SK-N-SH (cell line): ENCODE results near the gene NFATC2IP. TPM values are rescaled to one million over a fixed set of nuclear protein-coding genes. Genes with fewer than 3 reads are reported as not detected.

Experiments used
- CTCF ChIA-PET: fragments of 300-600, 350-600 bp; formaldehyde crosslinking; extraction: SDS; loops from one replicate; lab custom pipeline; 2021; lab: Yijun Ruan, JAX
- POLR2A ChIA-PET: fragments of 350-600 bp; sonication (Branson Sonifier 250); formaldehyde crosslinking; extraction: SDS; loops from one replicate; lab custom pipeline; 2020; ENCODE audit warnings: antibody characterized with exemption, inconsistent platforms; lab: Yijun Ruan, JAX
- DNase-seq: peaks from one replicate; pipeline ENCODE4 v3.0.0; 2012
- H2AFZ ChIP-seq: fragments of 200-600 bp; sonication (generic); 2 replicates; pipeline ENCODE4 v1.8.1; 2016; ENCODE audit warnings: antibody characterized with exemption, mild to moderate bottlenecking, low read depth
- H3F3A ChIP-seq: fragments of 200-600 bp; sonication (generic); replicated peaks from 2 replicates; pipeline ENCODE3; 2016; ENCODE audit warnings: antibody characterized with exemption, mild to moderate bottlenecking; ENCODE audit not compliant: insufficient read depth
- H3K27ac ChIP-seq, 2 experiments: fragments of 200-500 bp in 1 of 2; fragments of 200-600 bp in 1 of 2; sonication (Bioruptor generic) in 1 of 2; sonication (generic), shearing (Covaris generic) in 1 of 2; 2 replicates each; pipeline versions ENCODE4 v1.5.1 to v1.6.1; 2014 to 2016; ENCODE audit warnings: low read depth in 2 of 2, inconsistent platforms in 1 of 2, low read length in 1 of 2, mild to moderate bottlenecking in 1 of 2, mixed read lengths in 1 of 2
- H3K27me3 ChIP-seq: fragments of 200-600 bp; sonication (generic), shearing (Covaris generic); 2 replicates; pipeline ENCODE4 v1.6.1; 2016; ENCODE audit warnings: mixed run types; ENCODE audit not compliant: insufficient read depth
- H3K36me3 ChIP-seq, 2 experiments: fragments of 200-500 bp in 1 of 2; fragments of 200-600 bp in 1 of 2; sonication (Bioruptor generic) in 1 of 2; sonication (generic) in 1 of 2; replicated peaks in 1 of 2; 2 replicates each; pipeline versions ENCODE3 to v1.5.1; 2014 to 2016; ENCODE audit warnings: low read length in 1 of 2, mild to moderate bottlenecking in 1 of 2; ENCODE audit not compliant: insufficient read depth in 2 of 2, control insufficient read depth in 1 of 2
- H3K4me1 ChIP-seq, 2 experiments: fragments of 200-500 bp in 1 of 2; fragments of 200-600 bp in 1 of 2; sonication (Bioruptor generic) in 1 of 2; sonication (generic), shearing (Covaris generic) in 1 of 2; 2 replicates each; pipeline versions ENCODE4 v1.5.1 to v1.6.1; 2014 to 2016; ENCODE audit warnings: low read depth in 1 of 2, low read length in 1 of 2, mixed run types in 1 of 2; ENCODE audit not compliant: insufficient read depth in 2 of 2, control insufficient read depth in 1 of 2
- H3K4me2 ChIP-seq: fragments of 200-600 bp; sonication (generic), shearing (Covaris generic); 2 replicates; pipeline ENCODE4 v1.6.1; 2017; ENCODE audit warnings: mixed run types
- H3K4me3 ChIP-seq, 2 experiments: fragments of 200-500 bp in 1 of 2; fragments of 200-600 bp in 1 of 2; sonication (Bioruptor generic) in 1 of 2; sonication (generic), shearing (Covaris generic) in 1 of 2; 2 replicates each; pipeline versions ENCODE4 v1.5.1 to v1.8.1; 2014 to 2016; ENCODE audit warnings: low read depth in 2 of 2, inconsistent platforms in 1 of 2, low read length in 1 of 2, mild to moderate bottlenecking in 1 of 2, mixed read lengths in 1 of 2, moderate library complexity in 1 of 2
- H3K79me2 ChIP-seq: fragments of 200-600 bp; sonication (generic); 2 replicates; pipeline ENCODE4 v1.8.1; 2017; ENCODE audit warnings: mild to moderate bottlenecking; ENCODE audit not compliant: insufficient read depth
- H3K9ac ChIP-seq: fragments of 200-600 bp; sonication (generic); 2 replicates; pipeline ENCODE4 v1.6.1; 2017; ENCODE audit warnings: mixed run types
- H3K9me2 ChIP-seq: fragments of 200-600 bp; sonication (generic); 2 replicates; pipeline ENCODE4 v1.6.1; 2017; ENCODE audit warnings: mixed run types
- H3K9me3 ChIP-seq: fragments of 200-600 bp; sonication (generic); 2 replicates; pipeline ENCODE4 v1.6.1; 2017; ENCODE audit warnings: mixed run types, mild to moderate bottlenecking, moderate library complexity
- H4K20me1 ChIP-seq: fragments of 200-600 bp; sonication (generic); 2 replicates; pipeline ENCODE4 v1.6.1; 2017; ENCODE audit warnings: mild to moderate bottlenecking, mixed run types; ENCODE audit not compliant: insufficient read depth
- ELF1 ChIP-seq: IDR thresholded peaks from 2 replicates; pipeline ENCODE4 v1.4.0; 2012
- FOXJ3 ChIP-seq: sonication (generic); formaldehyde crosslinking; IDR thresholded peaks from 2 replicates; pipeline ENCODE4 v1.5.1; 2020; ENCODE audit warnings: mild to moderate bottlenecking, missing genetic modification reagents
- FOXM1 ChIP-seq: IDR thresholded peaks from 2 replicates; pipeline ENCODE4 v1.4.0; 2012; ENCODE audit warnings: low read depth, mild to moderate bottlenecking
- GABPA ChIP-seq: IDR thresholded peaks from 2 replicates; pipeline ENCODE4 v1.4.0; 2012; ENCODE audit warnings: low read depth, mild to moderate bottlenecking
- GATA2 ChIP-seq: sonication (generic); formaldehyde crosslinking; IDR thresholded peaks from 2 replicates; pipeline ENCODE4 v1.5.0; 2020; ENCODE audit warnings: mild to moderate bottlenecking, missing genetic modification reagents
- JUND ChIP-seq: IDR thresholded peaks from 2 replicates; pipeline ENCODE4 v1.4.0; 2012
- MXI1 ChIP-seq: IDR thresholded peaks from 2 replicates; pipeline ENCODE4 v1.6.1; 2012; ENCODE audit warnings: mild to moderate bottlenecking, low read depth, low read length, improper control_type of control experiment
- NFIC ChIP-seq: IDR thresholded peaks from 2 replicates; pipeline ENCODE4 v1.4.0; 2012; ENCODE audit warnings: borderline replicate concordance
- NRF1 ChIP-seq: IDR thresholded peaks from 2 replicates; pipeline ENCODE4 v1.6.1; 2012; ENCODE audit warnings: low read depth, mild to moderate bottlenecking, low read length
- RAD21 ChIP-seq: IDR thresholded peaks from 2 replicates; pipeline ENCODE4 v1.6.1; 2012; ENCODE audit warnings: mild to moderate bottlenecking, low read length
- RXRA ChIP-seq: IDR thresholded peaks from 2 replicates; pipeline ENCODE4 v1.4.0; 2012; ENCODE audit warnings: low read depth, mild to moderate bottlenecking, borderline replicate concordance
- SIN3A ChIP-seq: IDR thresholded peaks from 2 replicates; pipeline ENCODE4 v1.6.1; 2012; ENCODE audit warnings: low read depth, mild to moderate bottlenecking, low read length, moderate library complexity, borderline replicate concordance
- SMC3 ChIP-seq: IDR thresholded peaks from 2 replicates; pipeline ENCODE4 v1.6.1; 2012; ENCODE audit warnings: low read depth, low read length, improper control_type of control experiment
- WGBS: methylation state at CpG from one replicate; pipeline ENCODE4 v1.1.6; 2017; ENCODE audit warnings: low lambda C conversion rate; 5-methylcytosine and 5-hydroxymethylcytosine counted together
- polyA plus RNA-seq, 3 experiments: library from polyadenylated mRNA; depleted of rRNA; stranded (reverse); fragments of >200 nt; gene quantifications; 2 replicates each; pipeline ENCODE4 v1.2.3, GENCODE V29; 2012
- TF ChIP-seq, protein P1 (sequence below): IDR thresholded peaks from 2 replicates; pipeline ENCODE4 v1.6.1; 2012; ENCODE audit warnings: mild to moderate bottlenecking, low read depth, low read length, moderate library complexity
- TF ChIP-seq, protein P2 (sequence below): fragments of 150-350 bp; IDR thresholded peaks from 2 replicates; pipeline ENCODE4 v1.6.1; 2016; ENCODE audit warnings: mild to moderate bottlenecking, low read depth, low read length

NFATC2IP gene
- polyA plus RNA-seq, 1 of the 3 experiments (the other 2 are of a cell fraction), result 41.9 TPM

DNA sequence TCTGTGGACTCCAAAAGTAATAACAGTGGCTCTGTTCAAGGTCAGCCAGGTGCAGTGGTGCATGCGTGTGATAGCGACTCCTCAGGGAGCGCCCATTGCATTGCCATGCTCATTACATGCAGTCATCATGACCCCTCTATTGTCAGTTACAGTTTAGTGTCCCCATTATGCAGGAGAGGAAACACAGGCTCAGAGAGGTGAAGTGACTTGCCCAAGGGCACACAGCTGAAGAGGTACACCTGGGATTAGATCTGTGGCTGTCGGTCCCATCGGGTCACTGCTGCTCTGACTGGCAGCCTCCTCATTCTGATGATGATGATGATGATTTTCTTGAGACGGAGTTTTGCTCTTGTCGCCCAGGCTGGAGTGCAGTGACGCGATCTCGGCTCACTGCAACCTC is 41.8 kb downstream of the NFATC2IP start:
- ChIA-PET CTCF (interaction anchor here (1.0 to 1.2 kb wide), 2 partner anchors 15 to 19 kb away, joined by 3 to 6 read pairs; no protein-coding TSS in a partner anchor), POLR2A (no interaction called here)
- Histone ChIP-seq H3K36me3 (peaks cover 0 to 6% of the 10 kb centered on the region in 2 experiments), H3F3A (no peaks in the 10 kb centered on the region), H3K9me3 (no peaks in the 10 kb centered on the region), H3K9ac (no peak overlapping the region), H3K27ac (no peak overlapping the region), H4K20me1 (no peaks in the 10 kb centered on the region), H3K79me2 (no peaks in the 10 kb centered on the region), H3K27me3 (no peaks in the 10 kb centered on the region), H3K4me1 (no peaks in the 10 kb centered on the region), H2AFZ (no peak overlapping the region), H3K4me2 (no peak overlapping the region), H3K9me2 (no peaks in the 10 kb centered on the region), H3K4me3 (no peak overlapping the region)
- no peak for DNase-seq
- TF ChIP-seq NRF1 (no peak), SMC3 (no peak), NFIC (no peak)
- TF ChIP-seq, protein P1, sequence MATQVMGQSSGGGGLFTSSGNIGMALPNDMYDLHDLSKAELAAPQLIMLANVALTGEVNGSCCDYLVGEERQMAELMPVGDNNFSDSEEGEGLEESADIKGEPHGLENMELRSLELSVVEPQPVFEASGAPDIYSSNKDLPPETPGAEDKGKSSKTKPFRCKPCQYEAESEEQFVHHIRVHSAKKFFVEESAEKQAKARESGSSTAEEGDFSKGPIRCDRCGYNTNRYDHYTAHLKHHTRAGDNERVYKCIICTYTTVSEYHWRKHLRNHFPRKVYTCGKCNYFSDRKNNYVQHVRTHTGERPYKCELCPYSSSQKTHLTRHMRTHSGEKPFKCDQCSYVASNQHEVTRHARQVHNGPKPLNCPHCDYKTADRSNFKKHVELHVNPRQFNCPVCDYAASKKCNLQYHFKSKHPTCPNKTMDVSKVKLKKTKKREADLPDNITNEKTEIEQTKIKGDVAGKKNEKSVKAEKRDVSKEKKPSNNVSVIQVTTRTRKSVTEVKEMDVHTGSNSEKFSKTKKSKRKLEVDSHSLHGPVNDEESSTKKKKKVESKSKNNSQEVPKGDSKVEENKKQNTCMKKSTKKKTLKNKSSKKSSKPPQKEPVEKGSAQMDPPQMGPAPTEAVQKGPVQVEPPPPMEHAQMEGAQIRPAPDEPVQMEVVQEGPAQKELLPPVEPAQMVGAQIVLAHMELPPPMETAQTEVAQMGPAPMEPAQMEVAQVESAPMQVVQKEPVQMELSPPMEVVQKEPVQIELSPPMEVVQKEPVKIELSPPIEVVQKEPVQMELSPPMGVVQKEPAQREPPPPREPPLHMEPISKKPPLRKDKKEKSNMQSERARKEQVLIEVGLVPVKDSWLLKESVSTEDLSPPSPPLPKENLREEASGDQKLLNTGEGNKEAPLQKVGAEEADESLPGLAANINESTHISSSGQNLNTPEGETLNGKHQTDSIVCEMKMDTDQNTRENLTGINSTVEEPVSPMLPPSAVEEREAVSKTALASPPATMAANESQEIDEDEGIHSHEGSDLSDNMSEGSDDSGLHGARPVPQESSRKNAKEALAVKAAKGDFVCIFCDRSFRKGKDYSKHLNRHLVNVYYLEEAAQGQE, result no peak
- 82% methylated on average over 10 of the region's 10 CpGs for WGBS

DNA sequence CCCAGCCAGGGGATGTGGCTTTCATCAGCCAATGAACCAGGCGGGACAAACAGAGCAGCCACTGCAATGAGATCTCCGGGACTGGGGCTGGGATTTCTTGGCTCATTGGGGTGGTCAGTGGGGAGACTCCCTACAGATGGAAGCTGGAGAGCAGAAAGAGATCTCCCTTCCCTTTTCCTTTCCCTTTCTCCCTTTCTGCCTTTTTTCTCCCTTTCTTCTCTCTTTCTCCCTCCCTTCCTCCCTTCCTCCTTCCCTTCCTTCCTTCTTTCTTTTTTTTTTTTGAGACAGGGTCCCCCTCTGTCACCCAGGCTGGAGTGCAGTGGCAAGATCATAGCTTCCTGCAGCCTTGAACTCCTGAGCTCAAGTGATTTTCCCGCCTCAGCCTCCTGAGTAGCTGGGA is 48.1 kb downstream of the NFATC2IP start:
- no peaks in the 10 kb centered on the region for H3K9me2 ChIP-seq
- no peak overlapping the region for H3K9ac ChIP-seq
- no peaks in the 10 kb centered on the region for H3K79me2 ChIP-seq
- no peak for DNase-seq
- ChIA-PET CTCF (interaction anchor here (0.8 to 1.0 kb wide), 2 partner anchors 25 to 54 kb away, joined by 3 read pairs; no protein-coding TSS in a partner anchor), POLR2A (no interaction called here)
- H3K4me2 ChIP-seq, result no peak overlapping the region
- 47% methylated on average over 2 of the region's 3 CpGs for WGBS
- H2AFZ ChIP-seq, result no peak overlapping the region
- no peaks in the 10 kb centered on the region for H3K9me3 ChIP-seq
- H3K27me3 ChIP-seq, result no peaks in the 10 kb centered on the region
- H3K27ac ChIP-seq, result no peak overlapping the region
- no peak overlapping the region for H3K4me3 ChIP-seq
- no peaks in the 10 kb centered on the region for H3K4me1 ChIP-seq
- TF ChIP-seq RXRA, result no peak
- no peak for TF ChIP-seq FOXJ3 (CRISPR knock-in tag)
- no peak for TF ChIP-seq FOXM1
- TF ChIP-seq RAD21, result no peak
- no peak for TF ChIP-seq NFIC
- no peak for TF ChIP-seq SIN3A
- no peak for TF ChIP-seq GABPA
- no peak for TF ChIP-seq GATA2 (CRISPR knock-in tag)
- TF ChIP-seq, protein P2, sequence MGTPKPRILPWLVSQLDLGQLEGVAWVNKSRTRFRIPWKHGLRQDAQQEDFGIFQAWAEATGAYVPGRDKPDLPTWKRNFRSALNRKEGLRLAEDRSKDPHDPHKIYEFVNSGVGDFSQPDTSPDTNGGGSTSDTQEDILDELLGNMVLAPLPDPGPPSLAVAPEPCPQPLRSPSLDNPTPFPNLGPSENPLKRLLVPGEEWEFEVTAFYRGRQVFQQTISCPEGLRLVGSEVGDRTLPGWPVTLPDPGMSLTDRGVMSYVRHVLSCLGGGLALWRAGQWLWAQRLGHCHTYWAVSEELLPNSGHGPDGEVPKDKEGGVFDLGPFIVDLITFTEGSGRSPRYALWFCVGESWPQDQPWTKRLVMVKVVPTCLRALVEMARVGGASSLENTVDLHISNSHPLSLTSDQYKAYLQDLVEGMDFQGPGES, result no peak
- no peak for TF ChIP-seq MXI1
- TF ChIP-seq ELF1, result no peak
- TF ChIP-seq JUND, result no peak
- H3K36me3 ChIP-seq, result no peaks in the 10 kb centered on the region
- no peaks in the 10 kb centered on the region for H3F3A ChIP-seq
- H4K20me1 ChIP-seq, result no peaks in the 10 kb centered on the region
